SK-N-SH (cell line): Measurements from ENCODE around the gene CADM1. TPM values are rescaled to one million over a fixed set of nuclear protein-coding genes. Genes with fewer than 3 reads are reported as not detected.

Source experiments
- CTCF ChIA-PET: fragments of 300-600, 350-600 bp; formaldehyde crosslinking; extraction: SDS; loops from one replicate; lab custom pipeline; 2021; lab: Yijun Ruan, JAX
- POLR2A ChIA-PET: fragments of 350-600 bp; sonication (Branson Sonifier 250); formaldehyde crosslinking; extraction: SDS; loops from one replicate; lab custom pipeline; 2020; ENCODE audit warnings: antibody characterized with exemption, inconsistent platforms; lab: Yijun Ruan, JAX
- DNase-seq: peaks from one replicate; pipeline ENCODE4 v3.0.0; 2012
- H2AFZ ChIP-seq: fragments of 200-600 bp; sonication (generic); 2 replicates; pipeline ENCODE4 v1.8.1; 2016; ENCODE audit warnings: antibody characterized with exemption, mild to moderate bottlenecking, low read depth
- H3F3A ChIP-seq: fragments of 200-600 bp; sonication (generic); replicated peaks from 2 replicates; pipeline ENCODE3; 2016; ENCODE audit warnings: antibody characterized with exemption, mild to moderate bottlenecking; ENCODE audit not compliant: insufficient read depth
- H3K27ac ChIP-seq, 2 experiments: fragments of 200-500 bp in 1 of 2; fragments of 200-600 bp in 1 of 2; sonication (Bioruptor generic) in 1 of 2; sonication (generic), shearing (Covaris generic) in 1 of 2; 2 replicates each; pipeline versions ENCODE4 v1.5.1 to v1.6.1; 2014 to 2016; ENCODE audit warnings: low read depth in 2 of 2, inconsistent platforms in 1 of 2, low read length in 1 of 2, mild to moderate bottlenecking in 1 of 2, mixed read lengths in 1 of 2
- H3K27me3 ChIP-seq: fragments of 200-600 bp; sonication (generic), shearing (Covaris generic); 2 replicates; pipeline ENCODE4 v1.6.1; 2016; ENCODE audit warnings: mixed run types; ENCODE audit not compliant: insufficient read depth
- H3K36me3 ChIP-seq, 2 experiments: fragments of 200-500 bp in 1 of 2; fragments of 200-600 bp in 1 of 2; sonication (Bioruptor generic) in 1 of 2; sonication (generic) in 1 of 2; replicated peaks in 1 of 2; 2 replicates each; pipeline versions ENCODE3 to v1.5.1; 2014 to 2016; ENCODE audit warnings: low read length in 1 of 2, mild to moderate bottlenecking in 1 of 2; ENCODE audit not compliant: insufficient read depth in 2 of 2, control insufficient read depth in 1 of 2
- H3K4me1 ChIP-seq, 2 experiments: fragments of 200-500 bp in 1 of 2; fragments of 200-600 bp in 1 of 2; sonication (Bioruptor generic) in 1 of 2; sonication (generic), shearing (Covaris generic) in 1 of 2; 2 replicates each; pipeline versions ENCODE4 v1.5.1 to v1.6.1; 2014 to 2016; ENCODE audit warnings: low read depth in 1 of 2, low read length in 1 of 2, mixed run types in 1 of 2; ENCODE audit not compliant: insufficient read depth in 2 of 2, control insufficient read depth in 1 of 2
- H3K4me2 ChIP-seq: fragments of 200-600 bp; sonication (generic), shearing (Covaris generic); 2 replicates; pipeline ENCODE4 v1.6.1; 2017; ENCODE audit warnings: mixed run types
- H3K4me3 ChIP-seq, 2 experiments: fragments of 200-500 bp in 1 of 2; fragments of 200-600 bp in 1 of 2; sonication (Bioruptor generic) in 1 of 2; sonication (generic), shearing (Covaris generic) in 1 of 2; 2 replicates each; pipeline versions ENCODE4 v1.5.1 to v1.8.1; 2014 to 2016; ENCODE audit warnings: low read depth in 2 of 2, inconsistent platforms in 1 of 2, low read length in 1 of 2, mild to moderate bottlenecking in 1 of 2, mixed read lengths in 1 of 2, moderate library complexity in 1 of 2
- H3K79me2 ChIP-seq: fragments of 200-600 bp; sonication (generic); 2 replicates; pipeline ENCODE4 v1.8.1; 2017; ENCODE audit warnings: mild to moderate bottlenecking; ENCODE audit not compliant: insufficient read depth
- H3K9ac ChIP-seq: fragments of 200-600 bp; sonication (generic); 2 replicates; pipeline ENCODE4 v1.6.1; 2017; ENCODE audit warnings: mixed run types
- H3K9me2 ChIP-seq: fragments of 200-600 bp; sonication (generic); 2 replicates; pipeline ENCODE4 v1.6.1; 2017; ENCODE audit warnings: mixed run types
- H3K9me3 ChIP-seq: fragments of 200-600 bp; sonication (generic); 2 replicates; pipeline ENCODE4 v1.6.1; 2017; ENCODE audit warnings: mixed run types, mild to moderate bottlenecking, moderate library complexity
- H4K20me1 ChIP-seq: fragments of 200-600 bp; sonication (generic); 2 replicates; pipeline ENCODE4 v1.6.1; 2017; ENCODE audit warnings: mild to moderate bottlenecking, mixed run types; ENCODE audit not compliant: insufficient read depth
- EP300 ChIP-seq, 2 experiments: IDR thresholded peaks; 2 replicates each; pipeline versions ENCODE4 v1.4.0 to v1.6.1; 2012; ENCODE audit warnings: borderline replicate concordance in 1 of 2, low read depth in 1 of 2, low read length in 1 of 2
- EZH2phosphoT487 ChIP-seq: fragments of 200-600 bp; sonication (generic); IDR thresholded peaks from 2 replicates; pipeline ENCODE4 v1.6.1; 2017; ENCODE audit warnings: low read depth, mixed run types, mild to moderate bottlenecking, antibody characterized with exemption, moderate library complexity, borderline replicate concordance
- FOXJ3 ChIP-seq: sonication (generic); formaldehyde crosslinking; IDR thresholded peaks from 2 replicates; pipeline ENCODE4 v1.5.1; 2020; ENCODE audit warnings: mild to moderate bottlenecking, missing genetic modification reagents
- JUND ChIP-seq: IDR thresholded peaks from 2 replicates; pipeline ENCODE4 v1.4.0; 2012
- MAX ChIP-seq: IDR thresholded peaks from 2 replicates; pipeline ENCODE4 v1.4.0; 2012; ENCODE audit warnings: low read depth
- MEF2A ChIP-seq: IDR thresholded peaks from 2 replicates; pipeline ENCODE4 v1.4.0; 2012; ENCODE audit warnings: low read depth, borderline replicate concordance
- MXI1 ChIP-seq: IDR thresholded peaks from 2 replicates; pipeline ENCODE4 v1.6.1; 2012; ENCODE audit warnings: mild to moderate bottlenecking, low read depth, low read length, improper control_type of control experiment
- NRF1 ChIP-seq: IDR thresholded peaks from 2 replicates; pipeline ENCODE4 v1.6.1; 2012; ENCODE audit warnings: low read depth, mild to moderate bottlenecking, low read length
- RCOR1 ChIP-seq: fragments of 150-350 bp; IDR thresholded peaks from 2 replicates; pipeline ENCODE4 v1.6.1; 2017; ENCODE audit warnings: antibody characterized with exemption, low read length
- RFX5 ChIP-seq: IDR thresholded peaks from 2 replicates; pipeline ENCODE4 v1.6.1; 2012; ENCODE audit warnings: mild to moderate bottlenecking, improper control_type of control experiment, low read length
- SIN3A ChIP-seq: IDR thresholded peaks from 2 replicates; pipeline ENCODE4 v1.6.1; 2012; ENCODE audit warnings: low read depth, mild to moderate bottlenecking, low read length, moderate library complexity, borderline replicate concordance
- TCF12 ChIP-seq: IDR thresholded peaks from 2 replicates; pipeline ENCODE4 v1.4.0; 2012
- WGBS: methylation state at CpG from one replicate; pipeline ENCODE4 v1.1.6; 2017; ENCODE audit warnings: low lambda C conversion rate; 5-methylcytosine and 5-hydroxymethylcytosine counted together
- polyA plus RNA-seq, 3 experiments: library from polyadenylated mRNA; depleted of rRNA; stranded (reverse); fragments of >200 nt; gene quantifications; 2 replicates each; pipeline ENCODE4 v1.2.3, GENCODE V29; 2012
- TF ChIP-seq, protein P1 (sequence below): IDR thresholded peaks from 2 replicates; pipeline ENCODE4 v1.4.0; 2012; ENCODE audit warnings: low read depth, borderline replicate concordance
- TF ChIP-seq, protein P2 (sequence below): IDR thresholded peaks from 2 replicates; pipeline ENCODE4; 2012

CADM1 gene
- polyA plus RNA-seq, 1 of the 3 experiments (the other 2 are of a cell fraction), result 7.9 TPM

- H3F3A ChIP-seq, result no peaks in the 10 kb centered on the region
- no peak overlapping the region for H2AFZ ChIP-seq
- no peaks in the 10 kb centered on the region for H3K9me3 ChIP-seq
- TF ChIP-seq RCOR1 (no peak), TCF12 (no peak), EP300 (IDR thresholded peaks at IDR 0.05; ENCODE audit: borderline replicate concordance in 1 of 2, low read depth in 1 of 2, low read length in 1 of 2) (no peak), FOXJ3 (no peak), MEF2A (no peak), JUND (no peak)
- TF ChIP-seq, protein P1, sequence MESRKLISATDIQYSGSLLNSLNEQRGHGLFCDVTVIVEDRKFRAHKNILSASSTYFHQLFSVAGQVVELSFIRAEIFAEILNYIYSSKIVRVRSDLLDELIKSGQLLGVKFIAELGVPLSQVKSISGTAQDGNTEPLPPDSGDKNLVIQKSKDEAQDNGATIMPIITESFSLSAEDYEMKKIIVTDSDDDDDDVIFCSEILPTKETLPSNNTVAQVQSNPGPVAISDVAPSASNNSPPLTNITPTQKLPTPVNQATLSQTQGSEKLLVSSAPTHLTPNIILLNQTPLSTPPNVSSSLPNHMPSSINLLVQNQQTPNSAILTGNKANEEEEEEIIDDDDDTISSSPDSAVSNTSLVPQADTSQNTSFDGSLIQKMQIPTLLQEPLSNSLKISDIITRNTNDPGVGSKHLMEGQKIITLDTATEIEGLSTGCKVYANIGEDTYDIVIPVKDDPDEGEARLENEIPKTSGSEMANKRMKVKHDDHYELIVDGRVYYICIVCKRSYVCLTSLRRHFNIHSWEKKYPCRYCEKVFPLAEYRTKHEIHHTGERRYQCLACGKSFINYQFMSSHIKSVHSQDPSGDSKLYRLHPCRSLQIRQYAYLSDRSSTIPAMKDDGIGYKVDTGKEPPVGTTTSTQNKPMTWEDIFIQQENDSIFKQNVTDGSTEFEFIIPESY, result no peak
- TF ChIP-seq, protein P2, sequence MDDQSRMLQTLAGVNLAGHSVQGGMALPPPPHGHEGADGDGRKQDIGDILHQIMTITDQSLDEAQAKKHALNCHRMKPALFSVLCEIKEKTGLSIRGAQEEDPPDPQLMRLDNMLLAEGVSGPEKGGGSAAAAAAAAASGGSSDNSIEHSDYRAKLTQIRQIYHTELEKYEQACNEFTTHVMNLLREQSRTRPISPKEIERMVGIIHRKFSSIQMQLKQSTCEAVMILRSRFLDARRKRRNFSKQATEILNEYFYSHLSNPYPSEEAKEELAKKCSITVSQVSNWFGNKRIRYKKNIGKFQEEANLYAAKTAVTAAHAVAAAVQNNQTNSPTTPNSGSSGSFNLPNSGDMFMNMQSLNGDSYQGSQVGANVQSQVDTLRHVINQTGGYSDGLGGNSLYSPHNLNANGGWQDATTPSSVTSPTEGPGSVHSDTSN, result no peak
- DNase-seq, result no peak
- H3K4me3 ChIP-seq, result no peak overlapping the region
- H3K9me2 ChIP-seq, result no peaks in the 10 kb centered on the region
- ChIA-PET CTCF (no interaction called here), POLR2A (no interaction called here)
- no peaks in the 10 kb centered on the region for H4K20me1 ChIP-seq
- H3K79me2 ChIP-seq, result no peaks in the 10 kb centered on the region
- H3K27me3 ChIP-seq, result no peaks in the 10 kb centered on the region
- no peak overlapping the region for H3K27ac ChIP-seq
- no peaks in the 10 kb centered on the region; a peak in 2 of 4 replicates for H3K4me1 ChIP-seq
- no peaks in the 10 kb centered on the region for H3K36me3 ChIP-seq
- no peak overlapping the region for H3K4me2 ChIP-seq
- 60% methylated on average over 1 of the region's 1 CpG for WGBS
- no peak overlapping the region for H3K9ac ChIP-seq
These were observed 50.3 kb downstream of the CADM1 start for GRCh38 chr11:115453693-115454490.

DNA sequence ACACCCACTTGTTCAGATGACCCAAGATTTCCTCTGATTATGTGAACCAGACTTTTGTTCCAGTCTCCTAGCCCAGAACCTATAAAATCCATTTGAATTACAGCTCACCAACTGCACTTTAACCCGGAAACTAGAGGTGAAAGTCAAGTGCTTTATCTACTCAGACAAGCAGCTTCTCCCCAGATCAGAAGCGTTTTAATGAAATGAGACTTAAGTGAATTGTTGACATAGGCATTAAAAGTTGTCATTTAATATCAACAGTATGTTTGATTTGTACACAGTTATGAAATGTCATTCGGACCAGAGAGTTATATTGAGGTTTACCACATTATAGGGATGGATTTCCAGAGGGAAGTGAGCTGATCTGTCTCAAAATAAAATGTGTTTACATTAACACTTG is 52.0 kb downstream of the CADM1 start:
- H4K20me1 ChIP-seq, result no peaks in the 10 kb centered on the region
- H3K79me2 ChIP-seq, result no peaks in the 10 kb centered on the region
- TF ChIP-seq EZH2phosphoT487 (no peak), JUND (no peak), RFX5 (no peak), MXI1 (no peak), SIN3A (no peak), NRF1 (no peak), MAX (no peak)
- TF ChIP-seq, protein P1, result no peak
- no peaks in the 10 kb centered on the region for H3F3A ChIP-seq
- H3K36me3 ChIP-seq, result no peaks in the 10 kb centered on the region
- H3K4me1 ChIP-seq, result no peaks in the 10 kb centered on the region; a peak in 1 of 4 replicates
- no peaks in the 10 kb centered on the region for H3K9me2 ChIP-seq
- 44% methylated on average over 3 of the region's 3 CpGs for WGBS
- no peak overlapping the region for H3K27ac ChIP-seq
- DNase-seq, result no peak
- H2AFZ ChIP-seq, result no peak overlapping the region
- no peak overlapping the region for H3K4me2 ChIP-seq
- H3K27me3 ChIP-seq, result no peaks in the 10 kb centered on the region
- H3K4me3 ChIP-seq, result no peak overlapping the region
- POLR2A ChIA-PET, result no interaction called here
- H3K9ac ChIP-seq, result no peak overlapping the region
- CTCF ChIA-PET, result interaction anchor here (1.0 kb wide), 1 partner anchor 9 kb away, joined by 3 read pairs; no protein-coding TSS in a partner anchor
- peaks cover 9% of the 10 kb centered on the region for H3K9me3 ChIP-seq
